A673 (cell line): Measurements from ENCODE around the gene KCNK1.

ENCODE experiments used
- EZH2 ChIP-seq: fragments of 200-600 bp; sonication (generic); IDR thresholded peaks from 2 replicates; pipeline ENCODE4 v1.6.1; 2017; ENCODE audit warnings: borderline replicate concordance, low read depth, mild to moderate bottlenecking, mixed read lengths, antibody characterized with exemption, low read length; ENCODE audit not compliant: poor library complexity, severe bottlenecking
- TF ChIP-seq, protein P1 (sequence below): fragments of 300-800, 200-600 bp; sonication (generic); conservative IDR thresholded peaks from 2 replicates; pipeline ENCODE4 v1.5.1; 2017; ENCODE audit warnings: low read depth, mild to moderate bottlenecking, antibody characterized with exemption, low read length, moderate library complexity, mixed read lengths

GRCh38 chr1:233664253-233664652, 50.3 kb downstream of the KCNK1 start:
- TF ChIP-seq, protein P1, sequence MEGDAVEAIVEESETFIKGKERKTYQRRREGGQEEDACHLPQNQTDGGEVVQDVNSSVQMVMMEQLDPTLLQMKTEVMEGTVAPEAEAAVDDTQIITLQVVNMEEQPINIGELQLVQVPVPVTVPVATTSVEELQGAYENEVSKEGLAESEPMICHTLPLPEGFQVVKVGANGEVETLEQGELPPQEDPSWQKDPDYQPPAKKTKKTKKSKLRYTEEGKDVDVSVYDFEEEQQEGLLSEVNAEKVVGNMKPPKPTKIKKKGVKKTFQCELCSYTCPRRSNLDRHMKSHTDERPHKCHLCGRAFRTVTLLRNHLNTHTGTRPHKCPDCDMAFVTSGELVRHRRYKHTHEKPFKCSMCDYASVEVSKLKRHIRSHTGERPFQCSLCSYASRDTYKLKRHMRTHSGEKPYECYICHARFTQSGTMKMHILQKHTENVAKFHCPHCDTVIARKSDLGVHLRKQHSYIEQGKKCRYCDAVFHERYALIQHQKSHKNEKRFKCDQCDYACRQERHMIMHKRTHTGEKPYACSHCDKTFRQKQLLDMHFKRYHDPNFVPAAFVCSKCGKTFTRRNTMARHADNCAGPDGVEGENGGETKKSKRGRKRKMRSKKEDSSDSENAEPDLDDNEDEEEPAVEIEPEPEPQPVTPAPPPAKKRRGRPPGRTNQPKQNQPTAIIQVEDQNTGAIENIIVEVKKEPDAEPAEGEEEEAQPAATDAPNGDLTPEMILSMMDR: no peak
- no peak for TF ChIP-seq EZH2
